Forelimb muscle (tissue), 1 donor: ENCODE results near the gene ARL17A. TPM values are rescaled to one million over a fixed set of nuclear protein-coding genes. Genes with fewer than 3 reads are reported as not detected.
"Not testable (repeated sequence)": the region's sequence is repeated elsewhere in the genome, so short reads cannot be mapped to it uniquely, and the experiment has no call there.

ENCODE experiments used
- DNase-seq: peaks from one replicate; pipeline ENCODE4 v3.0.0-alpha.2; 2013; ENCODE audit warnings: low read depth
- polyA plus RNA-seq: library from polyadenylated mRNA; unstranded; fragments of 120-200 nt; gene quantifications from one replicate; pipeline ENCODE4 v1.2.1, GENCODE V29; 2013; ENCODE audit not compliant: insufficient read length

Gene ARL17A
- 15.6 TPM for polyA plus RNA-seq

- DNase-seq = not testable (repeated sequence)
These were observed at the start of gene ARL17A for GRCh38 chr17:46579083-46580075. ARL17A (minus strand) TSS chr17:46579691; CDS start chr17:46576322, 3,369 bp downstream.

- not testable (repeated sequence) for DNase-seq
These were observed 49.4 kb upstream of the ARL17A start for GRCh38 chr17:46628753-46629436.

- DNase-seq = not testable (repeated sequence)
These were observed 48.0 kb upstream of the ARL17A start for GRCh38 chr17:46627452-46627851.

GRCh38 chr17:46624726-46625125 is 45.2 kb upstream of the ARL17A start:
- not testable (repeated sequence) for DNase-seq

- not testable (repeated sequence) for DNase-seq
These were observed 44.3 kb upstream of the ARL17A start for GRCh38 chr17:46623790-46624189.

GRCh38 chr17:46618975-46619374 is 39.5 kb upstream of the ARL17A start:
- DNase-seq = not testable (repeated sequence)

GRCh38 chr17:46617121-46617520 is 37.6 kb upstream of the ARL17A start:
- DNase-seq = not testable (repeated sequence)

GRCh38 chr17:46613876-46614275 is 34.4 kb upstream of the ARL17A start:
- DNase-seq = not testable (repeated sequence)

- DNase-seq = not testable (repeated sequence)
These were observed 31.8 kb upstream of the ARL17A start for GRCh38 chr17:46611304-46611703.

- DNase-seq = not testable (repeated sequence)
These were observed 23.6 kb upstream of the ARL17A start for GRCh38 chr17:46603125-46603524.

GRCh38 chr17:46600767-46601166 is 21.3 kb upstream of the ARL17A start:
- not testable (repeated sequence) for DNase-seq

GRCh38 chr17:46598344-46598931 is 18.9 kb upstream of the ARL17A start:
- not testable (repeated sequence) for DNase-seq

- DNase-seq = not testable (repeated sequence)
These were observed 11.8 kb upstream of the ARL17A start for GRCh38 chr17:46591332-46591731.

GRCh38 chr17:46590157-46591146 is 11.0 kb upstream of the ARL17A start, which contains the start of gene NSF:
NSF (plus strand) TSS chr17:46590669; CDS start chr17:46590776, 107 bp downstream.
- DNase-seq = not testable (repeated sequence)

- DNase-seq = not testable (repeated sequence)
These were observed 6.0 kb upstream of the ARL17A start for GRCh38 chr17:46585444-46585843.

GRCh38 chr17:46580082-46580481 is 591 bp upstream of the ARL17A start:
- DNase-seq = not testable (repeated sequence)

GRCh38 chr17:46571796-46572195 is 7.7 kb downstream of the ARL17A start:
- DNase-seq = not testable (repeated sequence)

- DNase-seq = not testable (repeated sequence)
These were observed 12.5 kb downstream of the ARL17A start for GRCh38 chr17:46566980-46567379.

GRCh38 chr17:46566284-46566683 is 13.2 kb downstream of the ARL17A start:
- DNase-seq = not testable (repeated sequence)

- DNase-seq = not testable (repeated sequence)
These were observed 19.4 kb downstream of the ARL17A start for GRCh38 chr17:46560048-46560447.
